Smooth muscle cell (in vitro differentiated cells): Measurements from ENCODE around the gene KRTAP2-1. TPM values are rescaled to one million over a fixed set of nuclear protein-coding genes. Genes with fewer than 3 reads are reported as not detected.
"Not testable (repeated sequence)": the region's sequence is repeated elsewhere in the genome, so short reads cannot be mapped to it uniquely, and the experiment has no call there.

Experiments
- DNase-seq: peaks from one replicate; lab custom pipeline; 2025; ENCODE audit not compliant: unreplicated experiment; lab: John Stamatoyannopoulos, UW
- H2AFZ ChIP-seq: fragments of 200-600 bp; sonication (generic); 2 replicates; pipeline ENCODE4 v1.6.0; 2016; ENCODE audit warnings: antibody characterized with exemption, low read depth, mild to moderate bottlenecking
- H3F3A ChIP-seq: fragments of 200-600 bp; sonication (generic); 2 replicates; pipeline ENCODE4 v1.6.0; 2017; ENCODE audit warnings: antibody characterized with exemption, low read depth
- H3K27ac ChIP-seq: fragments of 200-600 bp; sonication (generic); 2 replicates; pipeline ENCODE4 v1.5.1; 2016; ENCODE audit warnings: low read depth, mild to moderate bottlenecking
- H3K27me3 ChIP-seq: fragments of 200-600 bp; sonication (generic); 2 replicates; pipeline ENCODE4 v1.6.1; 2016; ENCODE audit warnings: low read depth, mild to moderate bottlenecking
- H3K36me3 ChIP-seq: fragments of 200-600 bp; sonication (generic); 2 replicates; pipeline ENCODE4 v1.5.1; 2016; ENCODE audit warnings: low read depth
- H3K4me1 ChIP-seq: fragments of 200-600 bp; sonication (generic); 2 replicates; pipeline ENCODE4 v1.5.1; 2016; ENCODE audit warnings: low read depth
- H3K4me2 ChIP-seq: fragments of 200-600 bp; sonication (generic); 2 replicates; pipeline ENCODE4 v1.6.0; 2016; ENCODE audit warnings: mild to moderate bottlenecking
- H3K4me3 ChIP-seq: fragments of 200-600 bp; sonication (generic); 2 replicates; pipeline ENCODE4 v1.5.1; 2016; ENCODE audit warnings: mild to moderate bottlenecking
- H3K79me2 ChIP-seq: fragments of 200-600 bp; sonication (generic); 2 replicates; pipeline ENCODE4 v1.6.0; 2016; ENCODE audit warnings: low read depth, mild to moderate bottlenecking
- H3K9ac ChIP-seq: fragments of 200-600 bp; sonication (generic); 2 replicates; pipeline ENCODE4 v1.6.0; 2016; ENCODE audit warnings: low read depth
- H3K9me3 ChIP-seq: fragments of 200-600 bp; sonication (generic); replicated peaks from 2 replicates; pipeline ENCODE4 v1.5.1; 2016; ENCODE audit warnings: low read depth
- H4K20me1 ChIP-seq: fragments of 200-600 bp; sonication (generic); 2 replicates; pipeline ENCODE4 v1.6.0; 2016; ENCODE audit warnings: low read depth
- CTCF ChIP-seq: fragments of 200-600 bp; sonication (generic); IDR thresholded peaks from 2 replicates; pipeline ENCODE4 v1.5.1; 2017; ENCODE audit warnings: borderline replicate concordance, mild to moderate bottlenecking, antibody characterized with exemption; ENCODE audit not compliant: insufficient read depth, poor library complexity, severe bottlenecking
- WGBS: methylation state at CpG from one replicate; pipeline ENCODE4 v1.1.7; 2016; ENCODE audit warnings: low lambda C conversion rate; 5-methylcytosine and 5-hydroxymethylcytosine counted together
- polyA plus RNA-seq: library from polyadenylated mRNA; unstranded; fragments of >200 nt; fragmentation: Nextera tagmentation; extraction: Ambion mirVana; gene quantifications from 2 replicates; pipeline ENCODE4 v1.2.1, GENCODE V29; 2016
- small RNA-seq: library from RNA; depleted of rRNA; stranded (forward); fragments of <200 nt; gene quantifications from one replicate; pipeline ENCODE3, GENCODE V24; 2014
- total RNA-seq: library from RNA; depleted of rRNA; stranded (reverse); fragments of >200 nt; gene quantifications from 2 replicates; pipeline ENCODE4 v1.2.3, GENCODE V29; 2014

The KRTAP2-1 gene
- total and polyA plus RNA-seq, 2 experiments from 2014 or later = not detected

GRCh38 chr17:41001795-41002194 lies 45.3 kb downstream of the KRTAP2-1 start:
- H3K79me2 ChIP-seq = no peaks in the 10 kb centered on the region
- H3K36me3 ChIP-seq = no peaks in the 10 kb centered on the region
- no peaks in the 10 kb centered on the region for H3F3A ChIP-seq
- H3K9ac ChIP-seq = no peak overlapping the region
- no peak overlapping the region for H3K4me2 ChIP-seq
- H3K4me1 ChIP-seq = no peaks in the 10 kb centered on the region
- no peaks in the 10 kb centered on the region for H4K20me1 ChIP-seq
- H3K4me3 ChIP-seq = no peak overlapping the region
- H3K27me3 ChIP-seq = peaks cover 16% of the 10 kb centered on the region
- TF ChIP-seq CTCF = no peak
- 84% methylated on average over 4 of the region's 4 CpGs for WGBS
- H3K9me3 ChIP-seq = no peaks in the 10 kb centered on the region
- DNase-seq = no peak
- H2AFZ ChIP-seq = no peak overlapping the region
- H3K27ac ChIP-seq = no peak overlapping the region

GRCh38 chr17:40999563-40999962 lies 47.6 kb downstream of the KRTAP2-1 start, which contains the start of gene KRTAP3-2:
Gene KRTAP3-2, minus strand, starts transcription at chr17:40999906. Its CDS starts 53 bp downstream, at chr17:40999853.
- H3K4me1 ChIP-seq, H3K4me2 ChIP-seq, H3K27ac ChIP-seq, H3F3A ChIP-seq, H3K36me3 ChIP-seq, H2AFZ ChIP-seq, DNase-seq, H4K20me1 ChIP-seq, H3K4me3 ChIP-seq, H3K79me2 ChIP-seq, H3K9ac ChIP-seq, H3K9me3 ChIP-seq: not testable (repeated sequence)
- peaks cover 22% of the 10 kb centered on the region for H3K27me3 ChIP-seq
- 90% methylated on average over 6 of the region's 6 CpGs for whole genome bisulfite sequencing

DNA sequence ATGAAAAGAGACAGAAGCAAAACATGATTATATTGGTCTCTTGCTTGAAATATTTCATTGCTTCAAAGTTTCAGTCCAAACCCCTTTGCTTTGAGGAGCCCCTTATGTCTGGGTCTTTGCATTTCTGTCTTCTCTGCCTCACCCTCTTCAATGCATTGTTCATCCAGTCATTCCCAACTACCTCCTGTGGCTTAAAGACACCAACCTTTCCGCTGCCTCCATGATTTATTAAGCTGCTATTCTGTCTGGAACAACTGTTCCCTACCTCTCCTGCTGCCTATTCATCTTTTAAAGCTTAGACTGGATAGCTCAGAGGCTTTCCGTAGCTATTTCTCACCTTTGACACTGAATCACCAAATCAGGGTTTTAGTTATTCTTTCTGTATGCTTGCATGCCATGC lies 49.8 kb downstream of the KRTAP2-1 start:
- 77% methylated on average over 2 of the region's 2 CpGs for WGBS
- TF ChIP-seq CTCF = no peak
- no peaks in the 10 kb centered on the region for H3F3A ChIP-seq
- H3K79me2 ChIP-seq = no peaks in the 10 kb centered on the region
- no peaks in the 10 kb centered on the region for H4K20me1 ChIP-seq
- no peaks in the 10 kb centered on the region for H3K36me3 ChIP-seq
- H3K27ac ChIP-seq = no peak overlapping the region
- no peak overlapping the region for H3K4me2 ChIP-seq
- no peaks in the 10 kb centered on the region for H3K4me1 ChIP-seq
- H3K9me3 ChIP-seq = no peaks in the 10 kb centered on the region
- H3K27me3 ChIP-seq = peaks cover 19% of the 10 kb centered on the region
- H3K4me3 ChIP-seq = no peak overlapping the region
- H3K9ac ChIP-seq = no peak overlapping the region
- DNase-seq = no peak
- no peak overlapping the region for H2AFZ ChIP-seq

DNA sequence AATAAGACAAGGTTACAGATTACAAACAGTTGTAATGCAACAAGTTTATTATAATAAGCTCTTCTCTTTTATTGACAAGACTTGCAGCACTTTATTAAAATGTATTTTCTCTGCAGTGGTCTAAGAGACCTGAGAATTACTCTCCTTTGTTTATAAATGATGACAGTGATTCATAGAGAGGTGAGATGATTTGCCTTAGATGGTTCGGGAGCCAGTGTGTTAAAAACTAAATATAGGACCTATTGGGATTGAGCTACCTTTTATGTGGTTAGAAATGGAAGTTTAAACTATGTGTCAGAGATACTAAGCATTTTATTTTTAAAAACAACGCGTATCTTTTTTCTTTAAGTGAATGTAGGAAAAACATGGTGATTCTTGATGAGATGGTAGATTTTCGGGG lies 50.3 kb downstream of the KRTAP2-1 start:
- H3K79me2 ChIP-seq = no peaks in the 10 kb centered on the region
- no peak overlapping the region for H3K4me3 ChIP-seq
- no peaks in the 10 kb centered on the region for H4K20me1 ChIP-seq
- H3K27me3 ChIP-seq = peaks cover 19% of the 10 kb centered on the region
- DNase-seq = no peak
- no peak overlapping the region for H3K9ac ChIP-seq
- 73% methylated on average over 4 of the region's 4 CpGs for WGBS
- H2AFZ ChIP-seq = no peak overlapping the region
- H3K36me3 ChIP-seq = no peaks in the 10 kb centered on the region
- H3K4me2 ChIP-seq = no peak overlapping the region
- H3K4me1 ChIP-seq = no peaks in the 10 kb centered on the region
- no peak for TF ChIP-seq CTCF
- H3K27ac ChIP-seq = no peak overlapping the region
- H3K9me3 ChIP-seq = no peaks in the 10 kb centered on the region
- H3F3A ChIP-seq = no peaks in the 10 kb centered on the region

Small RNA genes within 50 kb of the gene (small RNA-seq; reads per million reads assigned to genes)
- gene KRTAP3-4P = not detected

Other genes with a start within 250 kb of the KRTAP2-1 start
Only the 30 nearest of the 37 such genes appear.
- not detected in 2 replicates for gene KRT12, start 180.1 kb downstream of the KRTAP2-1 start, total RNA-seq
- gene KRT12, start 180.1 kb downstream of the KRTAP2-1 start, polyA plus RNA-seq = not detected in 2 replicates
- not detected in 2 replicates for gene KRT20, start 162.1 kb downstream of the KRTAP2-1 start, total RNA-seq
- not detected in 2 replicates for gene KRT20, start 162.1 kb downstream of the KRTAP2-1 start, polyA plus RNA-seq
- 39.7 and 46.3 TPM in 2 replicates for gene KRT23, start 109.7 kb downstream of the KRTAP2-1 start, total RNA-seq
- 4.5 and 14.4 TPM in 2 replicates for gene KRT23, start 109.7 kb downstream of the KRTAP2-1 start, polyA plus RNA-seq
- not detected in 2 replicates for gene KRT39, start 80.4 kb downstream of the KRTAP2-1 start, total RNA-seq
- not detected in 2 replicates for gene KRT39, start 80.4 kb downstream of the KRTAP2-1 start, polyA plus RNA-seq
- not detected in 2 replicates for gene KRT40, start 63.0 kb downstream of the KRTAP2-1 start, total RNA-seq
- not detected in 2 replicates for gene KRT40, start 63.0 kb downstream of the KRTAP2-1 start, polyA plus RNA-seq
- gene KRTAP3-3, start 53.2 kb downstream of the KRTAP2-1 start, total RNA-seq = not detected in 2 replicates
- not detected in 2 replicates for gene KRTAP3-3, start 53.2 kb downstream of the KRTAP2-1 start, polyA plus RNA-seq
- gene KRTAP3-2, start 47.4 kb downstream of the KRTAP2-1 start, total RNA-seq = not detected in 2 replicates
- gene KRTAP3-2, start 47.4 kb downstream of the KRTAP2-1 start, polyA plus RNA-seq = not detected in 2 replicates
- 0.49 and 1.5 TPM in 2 replicates for gene KRTAP3-1, start 38.2 kb downstream of the KRTAP2-1 start, total RNA-seq
- gene KRTAP3-1, start 38.2 kb downstream of the KRTAP2-1 start, polyA plus RNA-seq = 0.29 and 1.8 TPM in 2 replicates
- 3.0 TPM in 1 of 2 replicates, not detected in the other for gene KRTAP1-5, start 20.1 kb downstream of the KRTAP2-1 start, total RNA-seq
- gene KRTAP1-5, start 20.1 kb downstream of the KRTAP2-1 start, polyA plus RNA-seq = 1.1 TPM in 1 of 2 replicates, not detected in the other
- not detected in 2 replicates for gene KRTAP1-4, start 17.1 kb downstream of the KRTAP2-1 start, total RNA-seq
- gene KRTAP1-4, start 17.1 kb downstream of the KRTAP2-1 start, polyA plus RNA-seq = not detected in 2 replicates
- gene KRTAP1-3, start 12.4 kb downstream of the KRTAP2-1 start, total RNA-seq = not detected in 2 replicates
- not detected in 2 replicates for gene KRTAP1-3, start 12.4 kb downstream of the KRTAP2-1 start, polyA plus RNA-seq
- not detected in 2 replicates for gene KRTAP1-1, start 5.9 kb downstream of the KRTAP2-1 start, total RNA-seq
- not detected in 2 replicates for gene KRTAP1-1, start 5.9 kb downstream of the KRTAP2-1 start, polyA plus RNA-seq
- gene KRTAP2-2, start 7.9 kb upstream of the KRTAP2-1 start, total RNA-seq = not detected in 2 replicates
- not detected in 2 replicates for gene KRTAP2-2, start 7.9 kb upstream of the KRTAP2-1 start, polyA plus RNA-seq
- 3.5 and 17.3 TPM in 2 replicates for gene KRTAP2-3, start 12.8 kb upstream of the KRTAP2-1 start, total RNA-seq
- 21.0 and 71.9 TPM in 2 replicates for gene KRTAP2-3, start 12.8 kb upstream of the KRTAP2-1 start, polyA plus RNA-seq
- gene KRTAP2-4, start 18.6 kb upstream of the KRTAP2-1 start, total RNA-seq = not detected in 2 replicates
- gene KRTAP2-4, start 18.6 kb upstream of the KRTAP2-1 start, polyA plus RNA-seq = 0.38 TPM in 1 of 2 replicates, not detected in the other
- not detected in 2 replicates for gene KRTAP4-7, start 36.8 kb upstream of the KRTAP2-1 start, total RNA-seq
- gene KRTAP4-7, start 36.8 kb upstream of the KRTAP2-1 start, polyA plus RNA-seq = not detected in 2 replicates
- gene KRTAP4-8, start 50.8 kb upstream of the KRTAP2-1 start, total RNA-seq = not detected in 2 replicates
- 0.56 TPM in 1 of 2 replicates, not detected in the other for gene KRTAP4-8, start 50.8 kb upstream of the KRTAP2-1 start, polyA plus RNA-seq
- gene KRTAP4-16, start 54.9 kb upstream of the KRTAP2-1 start, total RNA-seq = not detected in 2 replicates
- not detected in 2 replicates for gene KRTAP4-16, start 54.9 kb upstream of the KRTAP2-1 start, polyA plus RNA-seq
- gene KRTAP4-9, start 58.1 kb upstream of the KRTAP2-1 start, total RNA-seq = 1.7 TPM in 1 of 2 replicates, not detected in the other
- gene KRTAP4-9, start 58.1 kb upstream of the KRTAP2-1 start, polyA plus RNA-seq = not detected in 2 replicates
- gene KRTAP4-11, start 71.1 kb upstream of the KRTAP2-1 start, total RNA-seq = not detected in 2 replicates
- not detected in 2 replicates for gene KRTAP4-11, start 71.1 kb upstream of the KRTAP2-1 start, polyA plus RNA-seq
- gene KRTAP4-12, start 76.9 kb upstream of the KRTAP2-1 start, total RNA-seq = not detected in 2 replicates
- not detected in 2 replicates for gene KRTAP4-12, start 76.9 kb upstream of the KRTAP2-1 start, polyA plus RNA-seq
- gene KRTAP4-6, start 93.2 kb upstream of the KRTAP2-1 start, total RNA-seq = not detected in 2 replicates
- not detected in 2 replicates for gene KRTAP4-6, start 93.2 kb upstream of the KRTAP2-1 start, polyA plus RNA-seq
- gene KRTAP4-5, start 102.5 kb upstream of the KRTAP2-1 start, total RNA-seq = not detected in 2 replicates
- not detected in 2 replicates for gene KRTAP4-5, start 102.5 kb upstream of the KRTAP2-1 start, polyA plus RNA-seq
- gene KRTAP4-4, start 113.4 kb upstream of the KRTAP2-1 start, total RNA-seq = not detected in 2 replicates
- gene KRTAP4-4, start 113.4 kb upstream of the KRTAP2-1 start, polyA plus RNA-seq = not detected in 2 replicates
- not detected in 2 replicates for gene KRTAP4-3, start 120.9 kb upstream of the KRTAP2-1 start, total RNA-seq
- not detected in 2 replicates for gene KRTAP4-3, start 120.9 kb upstream of the KRTAP2-1 start, polyA plus RNA-seq
- not detected in 2 replicates for gene KRTAP4-2, start 130.9 kb upstream of the KRTAP2-1 start, total RNA-seq
- gene KRTAP4-2, start 130.9 kb upstream of the KRTAP2-1 start, polyA plus RNA-seq = not detected in 2 replicates
- gene KRTAP4-1, start 137.6 kb upstream of the KRTAP2-1 start, total RNA-seq = not detected in 2 replicates
- not detected in 2 replicates for gene KRTAP4-1, start 137.6 kb upstream of the KRTAP2-1 start, polyA plus RNA-seq
- not detected in 2 replicates for gene KRTAP9-1, start 142.6 kb upstream of the KRTAP2-1 start, total RNA-seq
- gene KRTAP9-1, start 142.6 kb upstream of the KRTAP2-1 start, polyA plus RNA-seq = not detected in 2 replicates
- gene KRTAP9-2, start 179.3 kb upstream of the KRTAP2-1 start, total RNA-seq = not detected in 2 replicates
- not detected in 2 replicates for gene KRTAP9-2, start 179.3 kb upstream of the KRTAP2-1 start, polyA plus RNA-seq
- gene KRTAP9-3, start 185.1 kb upstream of the KRTAP2-1 start, total RNA-seq = not detected in 2 replicates
- not detected in 2 replicates for gene KRTAP9-3, start 185.1 kb upstream of the KRTAP2-1 start, polyA plus RNA-seq